HUDEP-2 (cell line): Measurements from ENCODE around the gene JADE2.

Source experiments
- DNase-seq, 76 experiments: peaks; one replicate each; lab custom pipeline; 2025; ENCODE audit not compliant: unreplicated experiment in 76 of 76; lab: John Stamatoyannopoulos, UW

The JADE2 gene

GRCh38 chr5:134610725-134611124, 85.3 kb downstream of the JADE2 start:
- no peak for DNase-seq

GRCh38 chr5:134611515-134611914, 86.0 kb downstream of the JADE2 start:
- no peak for DNase-seq

DNA sequence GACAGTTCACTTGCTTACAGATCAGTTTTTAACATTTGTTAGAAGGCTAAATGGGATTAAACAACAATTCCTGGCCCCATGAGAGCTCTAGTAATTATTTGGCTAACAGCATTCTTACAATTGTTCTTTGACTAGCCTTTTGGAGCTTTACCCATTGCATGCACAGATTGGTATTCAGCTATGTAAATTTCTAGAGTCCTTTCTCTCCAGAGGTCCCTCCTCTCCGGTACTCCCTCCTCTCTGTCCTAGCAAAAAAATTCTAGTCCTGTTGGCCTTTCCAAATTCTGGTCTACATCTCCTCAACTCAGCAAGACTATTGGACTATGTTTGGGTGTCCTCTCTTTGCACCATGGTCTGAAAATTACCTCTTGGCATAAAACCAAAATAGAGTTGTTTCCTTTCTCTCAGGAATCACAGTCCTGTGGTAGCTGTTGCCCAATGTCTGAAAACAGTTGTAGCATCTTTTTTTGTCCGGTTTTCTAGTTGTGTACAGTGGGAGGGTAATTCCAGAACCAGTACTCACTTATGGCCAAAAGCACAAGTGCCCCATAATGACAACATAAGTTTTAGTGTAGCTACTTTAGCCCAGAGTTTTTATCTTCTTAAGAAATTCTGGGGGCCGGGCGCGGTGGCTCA, 89.1 kb downstream of the JADE2 start:
- DNase-seq, result no peak

- no peak for DNase-seq
Measured at GRCh38 chr5:134620634-134621033, 95.2 kb downstream of the JADE2 start.

GRCh38 chr5:134625559-134625958, 100.1 kb downstream of the JADE2 start:
- DNase-seq, result no peak

DNA sequence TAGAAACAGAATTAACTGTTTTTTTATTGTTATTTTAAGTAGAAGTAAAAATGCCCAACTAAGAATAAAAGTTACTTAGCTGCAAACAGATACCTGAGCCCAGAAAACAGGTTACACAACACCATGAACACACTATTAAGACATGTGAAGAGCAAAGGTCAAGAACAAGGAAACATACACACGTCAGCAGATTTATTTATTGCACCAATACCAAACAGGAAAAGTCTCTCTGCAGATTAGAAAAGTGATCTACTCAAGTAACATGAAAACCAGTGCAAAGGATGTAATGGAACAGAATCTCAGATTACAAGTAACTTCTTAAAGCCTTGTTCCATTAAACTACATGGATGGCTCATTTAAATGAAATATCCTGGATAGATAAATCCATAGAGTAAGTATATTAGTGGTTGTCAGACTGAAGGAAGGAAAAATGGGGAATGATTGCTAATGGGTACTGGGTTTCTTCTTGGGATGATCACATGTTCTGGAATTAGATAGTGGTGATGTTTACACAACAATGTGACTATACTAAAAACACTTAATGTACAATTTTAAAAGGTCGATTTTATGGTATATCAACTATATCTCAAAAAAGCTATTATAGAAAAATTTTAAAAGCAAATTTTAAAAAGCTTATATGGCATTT, 101.0 kb downstream of the JADE2 start:
- DNase-seq, result no peak
